IPS DF 4.7 (cell line): Measurements from ENCODE around the gene COPS3.

Source experiments
- DNase-seq: peaks from one replicate; pipeline ENCODE4 v3.0.0-alpha.2; 2013; ENCODE audit warnings: low spot score; ENCODE audit errors: extremely low read depth

Gene COPS3

DNA sequence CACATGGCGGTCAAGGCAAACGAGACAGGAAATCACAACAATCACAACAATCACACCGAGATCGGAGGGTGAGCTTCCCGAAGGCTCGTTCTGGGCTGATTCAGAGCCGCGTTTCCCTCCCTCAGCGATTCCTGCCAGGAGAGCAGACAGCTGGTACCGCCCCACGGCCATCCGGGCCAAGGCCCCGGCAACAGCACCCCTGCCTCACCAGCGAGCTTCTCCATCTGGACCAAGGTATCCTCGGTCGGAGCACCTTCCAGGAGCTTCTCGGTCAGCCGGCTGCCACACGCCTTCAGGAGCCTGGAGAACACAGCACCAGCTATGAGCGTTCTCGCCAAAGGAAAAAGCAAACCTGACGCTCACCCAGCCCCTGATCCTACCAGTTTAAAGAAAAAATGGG is 59.7 kb downstream of the COPS3 start:
- DNase-seq, result no peak

DNA sequence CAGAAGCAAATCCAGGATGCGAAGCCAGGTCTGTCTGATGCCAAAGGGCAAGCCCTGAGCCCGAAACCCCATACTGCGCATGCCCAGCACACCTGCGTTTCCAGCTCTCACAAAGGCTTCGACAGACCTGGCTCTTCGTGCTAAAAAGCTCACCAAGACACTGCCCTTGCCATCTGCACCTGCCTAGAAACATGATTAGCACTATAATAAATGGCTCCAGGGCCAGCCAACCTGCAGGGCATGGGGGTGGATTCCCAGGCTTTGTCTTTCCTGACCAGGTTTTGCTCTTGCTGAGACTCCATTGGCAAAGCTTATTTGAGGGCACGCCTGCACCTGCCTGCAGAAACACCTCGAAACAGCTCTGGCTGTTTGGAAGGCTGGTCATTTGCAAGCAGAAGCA is 60.5 kb downstream of the COPS3 start:
- DNase-seq, result no peak

DNA sequence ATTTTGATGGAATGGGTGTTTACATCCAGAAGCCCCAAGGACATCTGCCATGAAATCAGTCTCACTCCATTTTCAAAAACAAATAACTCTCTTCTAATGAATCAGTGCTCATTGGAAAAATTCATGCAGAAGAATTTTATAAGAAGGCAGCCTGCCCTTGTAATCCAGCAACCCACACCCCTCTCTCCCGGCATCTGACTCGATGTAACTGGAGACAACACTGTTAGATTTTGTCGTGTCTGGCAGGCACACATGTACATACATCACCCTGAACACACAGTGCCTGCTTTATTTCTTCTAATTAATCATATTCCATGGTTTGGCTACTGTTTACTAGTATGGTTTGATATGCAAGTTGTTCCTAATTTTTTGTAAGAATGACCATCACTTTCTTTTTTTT is 63.1 kb downstream of the COPS3 start:
- no peak for DNase-seq

DNA sequence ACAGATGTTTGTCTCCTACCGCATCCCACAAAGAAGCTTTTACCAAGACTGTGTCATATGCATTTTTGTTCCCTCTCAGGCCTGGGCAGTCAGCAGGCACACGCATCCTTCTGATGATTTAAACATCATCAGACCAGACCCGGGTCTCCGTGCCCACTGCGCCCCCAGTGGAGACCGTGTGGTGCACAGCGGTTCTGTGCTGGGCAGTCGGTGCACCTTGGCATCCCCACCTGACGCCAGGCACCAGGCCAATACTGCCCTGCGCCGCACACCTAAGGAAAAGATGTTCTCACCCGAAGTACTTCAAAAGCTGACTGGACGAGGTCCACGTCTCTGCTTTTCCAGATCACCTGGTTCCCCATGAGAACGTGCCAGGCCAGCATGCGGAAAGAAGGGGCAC is 64.3 kb downstream of the COPS3 start:
- no peak for DNase-seq

GRCh38 chr17:17216236-17216635 is 64.8 kb downstream of the COPS3 start:
- no peak for DNase-seq

DNA sequence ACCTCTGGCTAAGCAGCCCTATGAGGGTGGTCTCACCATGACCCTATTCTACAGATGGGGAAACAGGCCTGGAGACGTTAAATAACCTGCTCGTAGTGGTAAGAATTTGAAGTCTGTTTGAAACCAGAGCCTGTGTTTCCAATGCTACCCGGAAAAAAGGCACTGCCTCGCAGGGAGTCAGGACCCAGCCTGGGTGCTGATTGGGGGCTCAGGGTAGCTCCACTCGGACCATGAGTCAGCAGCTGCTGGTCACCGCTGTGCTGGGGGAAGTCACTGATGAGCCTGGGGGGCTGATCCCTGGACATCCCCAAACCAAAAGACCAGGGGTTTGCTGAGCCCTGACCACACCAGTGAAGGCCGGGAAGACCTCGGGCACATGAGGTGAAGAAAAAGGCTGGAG is 65.5 kb downstream of the COPS3 start:
- DNase-seq, result no peak

DNA sequence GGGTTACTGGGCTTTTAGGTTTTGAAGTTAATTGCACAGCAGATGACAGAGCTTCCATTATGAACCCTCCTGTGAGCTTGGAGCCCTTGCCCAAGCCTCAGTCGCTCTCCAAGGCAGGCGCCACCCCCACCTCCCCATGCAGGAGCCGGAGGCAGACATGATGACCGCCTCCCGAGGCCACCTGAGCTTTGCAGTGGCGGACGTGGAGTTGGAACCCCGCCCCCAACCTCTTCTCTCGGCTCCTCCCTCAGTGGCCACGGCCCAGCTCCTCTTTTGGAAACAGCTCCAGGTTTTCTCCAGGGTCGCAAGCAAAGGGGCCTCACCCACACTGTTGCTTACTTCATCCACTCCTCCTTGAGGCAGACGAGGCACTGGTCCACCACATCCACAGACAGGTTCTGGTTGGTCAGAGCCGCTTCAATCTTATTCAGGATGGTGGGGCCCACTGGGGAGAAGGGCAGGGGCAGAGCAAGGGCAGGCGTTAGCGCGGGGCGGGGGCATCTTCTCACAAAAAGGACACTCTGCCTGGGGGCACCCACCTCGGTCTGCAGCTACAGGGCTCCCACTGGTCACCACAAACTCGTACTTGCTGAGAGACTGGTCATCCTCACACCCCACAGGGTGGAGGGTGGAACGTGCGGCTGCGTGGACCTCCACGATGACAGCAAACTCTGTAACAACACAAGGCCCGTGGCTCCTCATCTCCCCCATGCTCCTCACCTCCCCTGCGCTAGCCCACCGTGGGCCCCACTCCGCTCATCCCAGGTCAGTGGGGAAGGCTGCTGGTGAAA is 66.2 kb downstream of the COPS3 start:
- DNase-seq, result no peak

- no peak for DNase-seq
These were observed 67.3 kb downstream of the COPS3 start for GRCh38 chr17:17213775-17214174.

GRCh38 chr17:17207998-17208397 is 73.0 kb downstream of the COPS3 start:
- no peak for DNase-seq

- DNase-seq, result no peak
These were observed 74.1 kb downstream of the COPS3 start for GRCh38 chr17:17206913-17207335.

DNA sequence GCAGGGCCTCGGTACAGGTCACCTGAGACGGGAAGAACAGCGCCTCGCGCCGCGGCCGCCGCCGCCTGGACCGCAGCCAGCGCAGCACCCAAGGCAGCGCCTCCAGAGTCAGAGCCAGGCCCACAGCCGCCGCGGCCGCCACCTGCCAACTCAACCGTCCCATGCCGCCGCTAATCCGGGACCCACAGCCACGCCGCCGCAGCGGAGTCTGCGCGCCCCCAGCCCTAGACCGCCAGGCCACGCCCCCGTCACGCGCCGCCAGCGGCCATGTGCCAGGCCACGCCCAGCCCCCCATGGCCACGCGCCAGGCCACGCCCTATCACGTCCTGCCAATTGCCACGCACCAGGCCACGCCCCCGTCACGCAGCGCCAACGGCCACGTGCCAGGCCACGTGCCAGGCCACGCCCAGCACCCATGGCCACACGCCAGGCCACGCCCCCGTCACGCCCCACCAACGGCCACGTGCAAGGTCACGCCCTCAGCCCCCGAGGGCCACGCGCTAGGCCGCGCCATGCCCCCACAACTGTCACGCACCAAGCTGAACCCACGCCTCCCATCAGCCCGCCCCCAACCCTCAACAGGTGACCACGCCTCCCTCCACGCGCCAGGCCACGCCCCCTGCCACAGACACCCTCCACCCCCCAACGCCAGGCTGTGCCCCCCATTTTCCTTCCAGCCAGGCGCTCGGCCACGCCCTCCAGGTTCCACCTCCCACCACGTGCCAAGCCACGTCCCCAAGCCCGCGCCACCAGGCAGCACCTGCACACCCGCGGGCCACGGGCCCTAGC is 74.7 kb downstream of the COPS3 start, which contains the start of gene PLD6:
Gene PLD6, minus strand, starts transcription at position 210 of the 789 bp plus-strand sequence. Its CDS starts 47 bp downstream, at position 163.
- no peak for DNase-seq

DNA sequence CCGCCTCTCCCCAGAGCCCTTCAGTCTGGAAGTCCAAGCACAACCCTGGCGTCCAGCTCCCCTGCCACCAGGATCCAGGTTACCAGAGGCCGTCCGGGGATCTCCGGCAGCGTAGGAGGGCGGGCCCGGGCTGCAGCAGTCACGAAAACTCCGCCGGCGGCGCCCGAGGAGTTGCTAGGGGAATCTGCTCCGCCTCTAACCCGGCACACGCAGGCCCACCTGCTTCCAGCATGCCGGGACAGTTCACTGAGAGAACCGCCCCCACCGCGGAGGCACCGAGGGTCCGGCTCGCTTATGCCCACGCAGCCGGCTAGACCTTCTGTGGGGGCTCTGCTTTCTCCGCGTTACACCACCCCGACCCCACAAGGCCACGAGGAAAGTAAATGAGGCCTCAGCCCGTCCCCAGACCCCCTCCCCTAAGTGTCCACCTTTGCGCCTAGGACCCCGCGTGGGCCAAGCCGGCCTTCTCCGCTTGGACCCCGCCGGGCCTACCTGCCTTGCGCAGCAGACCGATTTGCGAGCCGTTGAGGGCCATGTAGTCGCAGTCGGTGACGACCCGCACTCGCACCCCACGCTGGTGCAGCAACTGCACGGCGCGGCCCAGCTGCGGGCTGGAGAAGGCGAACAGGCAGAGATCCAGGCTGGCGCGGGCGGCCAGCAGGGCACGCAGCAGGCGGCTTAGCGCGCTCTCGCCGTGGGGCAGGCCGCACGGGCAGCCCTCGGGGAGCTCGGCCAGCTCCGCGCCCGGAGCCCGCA is 75.5 kb downstream of the COPS3 start:
- no peak for DNase-seq

- DNase-seq, result no peak
These were observed 76.3 kb downstream of the COPS3 start for GRCh38 chr17:17204635-17205231.

GRCh38 chr17:17204041-17204591 is 76.9 kb downstream of the COPS3 start:
- no peak for DNase-seq

DNA sequence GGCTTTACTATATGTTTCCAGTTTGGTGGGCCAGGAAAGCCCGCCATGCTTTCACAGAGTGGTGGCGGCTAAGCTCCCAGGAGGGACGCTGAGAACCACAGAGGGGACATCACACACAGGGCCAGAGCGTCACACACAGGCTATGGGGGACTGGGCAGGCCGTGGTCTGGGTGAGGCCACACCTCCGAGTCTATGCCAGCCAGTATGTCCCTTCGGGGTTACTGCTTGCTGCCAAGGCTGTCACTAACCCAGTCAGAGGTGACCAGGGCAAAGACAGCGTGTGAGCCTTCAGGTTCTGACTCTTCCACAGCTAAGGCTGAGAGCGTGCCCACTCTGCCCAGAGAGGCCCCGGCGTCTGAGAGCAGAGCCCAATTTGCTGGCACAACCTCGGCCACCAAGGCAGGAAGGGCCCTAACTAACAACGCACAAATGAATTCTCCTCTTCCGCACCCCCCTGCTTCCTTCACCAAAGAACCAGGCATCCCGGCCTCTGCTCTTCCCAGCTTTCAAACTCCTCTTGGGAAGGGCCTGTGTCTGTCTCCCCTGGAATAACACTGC is 77.8 kb downstream of the COPS3 start:
- no peak for DNase-seq

DNA sequence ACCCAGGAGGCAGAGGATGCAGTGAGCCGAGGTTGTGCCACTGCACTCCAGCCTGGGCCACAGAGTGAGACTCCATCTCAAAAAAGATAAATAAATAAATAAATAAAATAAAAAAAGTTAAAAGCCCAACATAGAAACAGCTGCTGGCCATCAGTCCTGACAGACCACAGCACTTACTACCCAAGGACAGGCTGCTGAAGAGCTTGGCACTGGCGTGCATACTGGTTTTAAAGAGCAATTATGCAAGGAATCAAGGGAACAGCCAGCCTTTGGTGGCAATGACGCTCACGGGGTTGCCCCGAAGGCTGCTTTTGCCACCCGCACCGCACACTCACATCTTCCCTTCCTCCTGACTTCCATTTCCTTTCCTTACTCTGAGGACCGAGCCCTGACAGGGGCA is 79.1 kb downstream of the COPS3 start:
- DNase-seq, result no peak

DNA sequence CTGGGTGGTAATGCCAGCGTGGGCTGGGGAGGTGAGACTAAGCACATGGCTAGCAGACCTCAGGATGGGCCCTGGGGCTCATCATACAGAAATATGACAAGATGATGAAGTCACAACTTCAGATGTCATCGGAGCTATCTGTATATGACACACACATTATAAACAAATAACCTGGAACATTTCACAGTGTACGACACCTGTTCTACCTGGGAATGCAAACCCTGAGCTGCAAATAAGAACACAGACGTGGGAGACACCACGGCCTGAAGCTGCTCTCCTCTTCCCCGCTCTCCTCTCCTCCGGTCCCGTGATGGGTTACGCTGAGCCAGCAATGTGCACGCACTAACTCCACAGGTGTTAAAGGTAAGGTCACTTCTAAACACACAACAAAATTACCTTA is 79.8 kb downstream of the COPS3 start:
- no peak for DNase-seq

DNA sequence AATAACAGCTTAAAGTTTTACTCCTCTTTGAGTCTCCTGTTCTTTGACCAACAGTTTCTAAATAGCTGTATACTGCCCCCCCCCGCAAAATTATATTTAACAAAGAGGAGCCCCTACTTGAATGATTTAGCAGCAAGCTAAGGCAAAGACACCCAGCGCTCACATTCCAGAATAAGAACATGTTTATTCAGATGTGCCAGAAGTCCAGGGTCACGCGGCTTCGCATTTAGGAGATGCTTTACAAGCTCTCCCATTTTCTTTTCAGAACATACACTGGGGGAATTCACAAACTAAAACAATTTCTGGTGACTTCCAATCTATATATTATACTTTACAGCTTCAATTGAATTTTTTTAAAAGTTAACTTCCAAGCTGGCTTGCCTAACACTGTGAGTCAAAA is 80.2 kb downstream of the COPS3 start:
- no peak for DNase-seq

GRCh38 chr17:17200311-17200710 is 80.7 kb downstream of the COPS3 start:
- no peak for DNase-seq

DNA sequence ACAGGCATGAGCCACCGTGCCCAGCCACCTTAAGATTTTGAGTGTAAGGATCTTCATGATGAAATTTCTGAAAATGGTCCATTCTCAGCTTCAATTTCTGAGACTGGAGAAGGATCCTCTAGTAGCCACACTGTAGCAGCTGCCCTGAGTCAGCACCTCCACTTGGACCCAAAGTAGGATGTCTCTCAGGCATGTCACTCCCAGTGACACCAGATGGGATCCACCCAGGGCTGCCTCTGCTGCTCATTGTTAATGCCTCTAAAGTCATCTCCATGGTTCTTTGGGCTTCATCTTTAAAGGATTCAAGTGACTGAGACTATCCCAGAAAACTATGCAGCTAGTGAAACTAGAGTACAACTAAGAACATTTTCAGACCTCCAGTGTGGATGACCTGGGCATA is 82.8 kb downstream of the COPS3 start:
- DNase-seq, result no peak

DNA sequence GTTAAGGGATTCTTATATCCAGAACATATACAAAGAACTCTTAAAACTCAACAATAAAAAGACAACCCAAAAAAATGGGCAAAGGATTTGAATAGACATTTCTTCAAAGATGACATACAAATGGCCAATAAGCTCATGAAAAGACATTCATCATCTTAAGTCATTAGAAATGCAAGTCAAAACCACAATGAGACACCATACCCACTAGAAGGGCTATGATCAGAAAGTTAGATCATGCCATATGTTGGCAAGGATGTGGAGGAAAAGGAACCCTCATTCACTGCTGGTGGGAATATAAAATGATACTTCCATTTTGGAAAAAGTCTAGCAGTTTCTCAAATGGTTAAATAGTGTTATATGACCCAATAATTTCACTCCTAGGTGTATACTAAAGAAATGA is 84.3 kb downstream of the COPS3 start:
- DNase-seq, result no peak
